GM18499 (cell line): ENCODE data around the gene CFAP299.

Experiments used
- ATAC-seq: cut with Tn5 transposase; IDR thresholded peaks from one replicate; pipeline ENCODE4 v1.9.1; 2021; ENCODE audit warnings: moderate number of reproducible peaks; ENCODE audit not compliant: insufficient read depth, unreplicated experiment

CFAP299 gene

GRCh38 chr4:80897537-80898303 lies 562.2 kb downstream of the CFAP299 start:
- peak; percentile 60 for ATAC-seq

- no peak for ATAC-seq
These were observed 565.4 kb downstream of the CFAP299 start for GRCh38 chr4:80900908-80901307.

- no peak for ATAC-seq
These were observed 567.5 kb downstream of the CFAP299 start for GRCh38 chr4:80903020-80903419.

GRCh38 chr4:80909938-80910337 lies 574.4 kb downstream of the CFAP299 start:
- ATAC-seq = no peak

GRCh38 chr4:80911458-80911857 lies 575.9 kb downstream of the CFAP299 start:
- ATAC-seq = peak; percentile 60

- no peak for ATAC-seq
These were observed 576.8 kb downstream of the CFAP299 start for GRCh38 chr4:80912350-80912749.

GRCh38 chr4:80913381-80913780 lies 577.9 kb downstream of the CFAP299 start:
- ATAC-seq = peak; percentile 88

- ATAC-seq = no peak
These were observed 581.2 kb downstream of the CFAP299 start for GRCh38 chr4:80916770-80917169.

GRCh38 chr4:80918004-80918403 lies 582.5 kb downstream of the CFAP299 start:
- no peak for ATAC-seq

GRCh38 chr4:80921441-80921840 lies 585.9 kb downstream of the CFAP299 start:
- no peak for ATAC-seq

- ATAC-seq = no peak
These were observed 587.4 kb downstream of the CFAP299 start for GRCh38 chr4:80922941-80923340.

GRCh38 chr4:80925293-80925692 lies 589.8 kb downstream of the CFAP299 start:
- ATAC-seq = no peak

GRCh38 chr4:80926446-80926845 lies 590.9 kb downstream of the CFAP299 start:
- ATAC-seq = no peak

GRCh38 chr4:80926891-80927290 lies 591.4 kb downstream of the CFAP299 start:
- no peak for ATAC-seq

- ATAC-seq = no peak
These were observed 591.9 kb downstream of the CFAP299 start for GRCh38 chr4:80927420-80927819.

GRCh38 chr4:80931631-80932081 lies 596.1 kb downstream of the CFAP299 start:
- ATAC-seq = no peak

- no peak for ATAC-seq
These were observed 612.6 kb downstream of the CFAP299 start for GRCh38 chr4:80948141-80948540.

- ATAC-seq = no peak
These were observed 613.5 kb downstream of the CFAP299 start for GRCh38 chr4:80948995-80949394.

GRCh38 chr4:80956421-80956820 lies 620.9 kb downstream of the CFAP299 start:
- ATAC-seq = no peak

- ATAC-seq = no peak
These were observed 627.5 kb downstream of the CFAP299 start for GRCh38 chr4:80963051-80963450.

GRCh38 chr4:80967346-80967745 lies 631.8 kb downstream of the CFAP299 start:
- no peak for ATAC-seq

GRCh38 chr4:80980239-80980638 lies 644.7 kb downstream of the CFAP299 start:
- no peak for ATAC-seq
